CD4-positive, alpha-beta T cell treated with Interleukin-1 beta for 1 hour (primary cell): ENCODE measurements around the gene RPS24.
"Not testable (repeated sequence)": the region's sequence is repeated elsewhere in the genome, so short reads cannot be mapped to it uniquely, and the experiment has no call there.

Experiments used
- DNase-seq, 2 donors: peaks; one replicate each; pipeline ENCODE4 v3.0.0-alpha.2; 2020 to 2022

Gene RPS24

DNA sequence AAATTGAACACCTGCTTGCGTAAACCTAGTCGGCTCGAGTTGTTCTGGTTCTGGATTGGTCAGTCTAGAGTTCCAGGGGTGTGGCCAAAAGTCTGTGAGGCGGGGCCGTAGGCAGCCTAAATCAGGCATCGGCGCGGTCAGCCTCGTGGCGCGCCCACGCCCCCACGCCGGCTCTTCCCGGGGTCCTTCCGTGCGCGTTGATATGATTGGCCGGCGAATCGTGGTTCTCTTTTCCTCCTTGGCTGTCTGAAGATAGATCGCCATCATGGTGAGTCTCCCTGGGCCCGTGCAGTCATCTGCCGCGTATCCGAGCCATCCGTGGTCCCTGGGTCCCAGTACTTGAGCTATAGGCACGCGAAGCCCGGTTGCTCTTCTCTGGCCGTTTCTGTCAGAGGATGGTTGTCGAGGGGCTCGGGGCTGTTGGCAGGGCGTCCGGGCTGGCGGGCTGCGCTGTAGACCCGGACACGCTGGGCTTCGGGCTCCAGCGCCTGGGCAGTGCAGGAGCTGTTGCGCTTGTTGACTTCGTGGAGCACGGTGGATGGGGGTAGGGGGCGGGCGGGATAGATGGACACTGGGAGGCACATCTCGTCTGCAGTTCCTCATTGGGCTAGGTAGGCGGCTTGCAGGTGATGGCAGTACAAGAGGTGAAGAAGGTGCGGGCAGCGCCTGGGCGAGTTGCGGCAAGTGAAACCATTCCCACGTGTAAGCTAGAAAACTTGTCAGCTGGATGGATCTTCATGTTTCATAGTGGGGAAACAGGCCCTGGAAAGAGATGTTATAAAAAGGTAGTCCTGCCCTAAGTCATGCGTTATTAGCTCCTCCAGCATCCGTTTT lies at the start of gene RPS24:
Gene RPS24, plus strand, starts transcription at position 227 of the 834 bp plus-strand sequence. Its CDS starts 39 bp downstream, at position 266.
- peak; percentile 94 to 96 for DNase-seq

DNA sequence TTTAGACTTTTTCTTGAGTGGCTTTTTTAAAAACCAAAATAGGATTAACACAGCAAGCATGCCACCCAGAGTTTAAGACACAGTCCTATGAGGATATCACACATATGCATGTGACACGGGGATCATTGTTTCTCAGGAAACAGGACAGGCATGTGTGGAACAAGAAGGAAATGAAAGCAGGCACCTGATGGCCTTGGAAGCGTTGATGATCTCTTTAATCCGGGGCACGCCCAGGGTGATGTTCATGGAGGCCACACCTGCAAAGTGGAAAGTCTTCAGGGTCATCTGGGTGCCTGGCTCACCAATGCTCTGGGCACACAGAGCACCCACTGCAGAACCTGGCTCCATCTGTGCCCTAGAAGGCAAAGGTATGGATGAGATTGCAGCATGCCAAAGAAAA lies 48.7 kb upstream of the RPS24 start:
- no peak for DNase-seq

DNA sequence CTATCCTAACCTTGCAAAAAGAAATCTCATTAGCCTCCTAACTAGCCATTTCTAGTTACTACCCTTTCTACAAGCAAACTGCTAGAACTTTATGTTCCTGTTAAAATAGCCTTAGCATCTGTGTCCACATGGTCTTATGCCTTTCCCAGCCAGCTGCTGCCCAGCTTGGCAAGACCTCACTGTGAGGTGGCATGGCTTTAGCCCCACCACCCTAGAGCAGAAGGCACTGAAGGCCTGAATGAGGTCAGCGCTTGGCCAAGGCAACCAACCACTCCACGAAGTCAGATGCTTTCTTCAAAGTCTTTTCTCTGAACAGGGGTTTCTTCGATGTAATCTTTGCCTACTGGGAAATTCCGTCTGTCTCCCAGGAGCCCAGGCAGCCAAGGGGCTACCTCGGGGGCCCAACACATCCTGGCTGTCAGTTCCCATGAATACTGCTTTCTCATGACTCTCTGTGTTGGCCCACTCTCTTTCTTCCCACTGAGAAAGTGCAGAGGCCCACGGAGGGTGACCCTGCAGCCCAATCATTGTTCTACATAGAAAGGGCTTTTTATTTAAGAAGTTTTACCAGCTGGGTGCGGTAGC lies 45.9 kb upstream of the RPS24 start:
- DNase-seq, result no peak

GRCh38 chr10:77989081-77989724 lies 44.5 kb upstream of the RPS24 start:
- no peak for DNase-seq

DNA sequence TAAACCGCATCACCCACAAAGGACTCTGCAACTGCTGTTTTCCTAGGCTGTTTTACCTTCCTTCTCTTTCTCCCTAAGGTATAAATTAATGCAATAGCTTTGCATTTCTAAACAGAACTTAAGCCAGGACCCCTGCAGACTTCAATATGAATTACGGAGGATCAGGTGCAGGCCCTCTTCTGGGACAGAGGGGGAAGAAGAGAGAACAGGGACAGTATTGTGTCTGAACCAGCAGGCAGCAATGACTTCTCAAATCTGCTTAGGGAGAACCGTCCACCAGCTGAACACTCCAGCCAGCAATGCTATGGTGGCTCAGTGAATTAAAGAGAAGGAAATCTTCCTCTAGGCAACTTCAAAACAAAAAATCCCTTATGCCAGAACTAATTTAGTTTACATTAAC lies 40.0 kb upstream of the RPS24 start:
- no peak for DNase-seq

- not testable (repeated sequence) for DNase-seq
Measured at GRCh38 chr10:77998780-77999179, 34.9 kb upstream of the RPS24 start.

DNA sequence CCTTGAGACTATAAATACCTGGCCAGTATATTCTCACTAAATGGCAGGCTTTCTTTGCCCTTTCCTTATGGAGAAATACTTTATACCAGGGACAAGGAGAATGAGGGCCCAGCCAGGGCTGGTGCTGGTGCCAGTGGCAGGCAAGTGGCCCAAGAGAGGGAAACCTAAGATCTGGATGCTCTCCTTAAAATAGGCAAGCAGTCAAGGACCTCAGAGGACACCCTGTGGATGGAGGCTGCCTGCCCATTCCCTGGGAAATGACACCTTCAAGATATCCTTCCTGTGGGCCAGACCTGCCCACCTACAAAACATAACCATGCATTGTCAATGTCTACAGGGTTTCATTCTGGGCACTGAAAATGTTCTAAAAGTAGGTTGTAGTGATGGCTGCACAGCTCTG lies 33.5 kb upstream of the RPS24 start:
- no peak for DNase-seq

DNA sequence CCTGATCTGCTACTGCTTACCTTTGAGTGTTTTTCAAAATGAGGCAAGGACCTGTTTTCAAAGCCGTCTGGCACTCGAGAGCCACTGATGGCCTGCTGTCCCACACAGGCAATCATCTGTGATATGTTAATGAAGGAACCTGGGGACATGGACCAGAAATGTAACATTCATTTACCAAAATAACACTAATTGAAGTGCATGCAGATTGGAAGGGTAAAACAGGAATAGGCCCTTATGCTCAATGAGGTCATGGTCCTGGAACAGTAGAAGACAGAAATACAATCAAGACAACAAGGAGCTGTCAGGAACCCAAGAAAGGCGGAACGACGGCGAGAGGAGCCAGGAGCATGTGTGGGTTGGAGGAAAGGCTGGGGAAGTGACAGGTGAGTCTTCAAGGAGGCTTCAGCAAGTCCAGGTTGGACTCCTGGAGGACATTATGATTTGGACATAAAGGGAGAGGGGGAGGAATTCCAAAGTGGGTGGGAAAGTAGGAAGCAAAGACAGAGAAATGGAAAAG lies 32.6 kb upstream of the RPS24 start:
- no peak for DNase-seq

- DNase-seq, result no peak
Measured at GRCh38 chr10:78002541-78003288, 30.9 kb upstream of the RPS24 start.

GRCh38 chr10:78004215-78005026 lies 29.2 kb upstream of the RPS24 start:
- no peak for DNase-seq

- DNase-seq, result no peak
Measured at GRCh38 chr10:78007172-78007571, 26.5 kb upstream of the RPS24 start.

DNA sequence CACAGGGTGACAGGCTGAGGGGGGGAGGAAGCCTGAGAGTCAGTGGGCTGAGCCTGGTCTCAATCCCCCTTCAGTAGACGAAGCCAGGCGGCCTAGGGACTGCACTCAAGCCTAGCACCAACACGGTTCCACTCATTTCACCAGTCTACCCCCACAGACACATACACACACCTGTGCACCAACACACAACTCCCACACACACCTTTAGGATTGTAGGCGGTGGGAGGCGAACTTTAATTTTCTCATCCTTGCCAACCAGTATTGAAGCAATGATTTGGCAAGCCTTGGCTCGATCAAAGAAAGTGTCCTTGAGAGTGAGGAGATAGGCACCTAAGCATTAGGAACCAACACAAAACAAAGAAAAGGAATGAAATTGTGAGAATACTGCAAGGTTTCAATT lies 24.0 kb upstream of the RPS24 start:
- no peak for DNase-seq

DNA sequence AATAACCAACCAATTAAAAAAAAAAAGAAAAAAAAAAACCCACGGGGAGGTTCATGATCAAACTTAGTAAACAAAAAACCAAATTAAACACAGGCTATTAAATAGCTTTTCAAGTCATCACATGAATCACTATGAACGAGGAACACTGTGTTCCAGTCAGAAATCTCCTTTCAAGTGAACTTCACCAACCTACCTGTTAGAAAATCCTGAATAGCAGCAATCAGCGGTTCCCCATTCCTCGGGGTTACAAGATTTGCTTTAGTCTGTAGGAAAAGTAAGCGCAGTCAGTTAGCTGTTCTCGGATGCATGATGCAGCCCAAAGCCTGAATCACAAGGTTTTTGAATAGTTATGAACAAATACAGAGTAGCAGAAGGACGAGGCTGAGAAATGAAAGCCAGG lies 23.4 kb upstream of the RPS24 start:
- DNase-seq, result no peak

DNA sequence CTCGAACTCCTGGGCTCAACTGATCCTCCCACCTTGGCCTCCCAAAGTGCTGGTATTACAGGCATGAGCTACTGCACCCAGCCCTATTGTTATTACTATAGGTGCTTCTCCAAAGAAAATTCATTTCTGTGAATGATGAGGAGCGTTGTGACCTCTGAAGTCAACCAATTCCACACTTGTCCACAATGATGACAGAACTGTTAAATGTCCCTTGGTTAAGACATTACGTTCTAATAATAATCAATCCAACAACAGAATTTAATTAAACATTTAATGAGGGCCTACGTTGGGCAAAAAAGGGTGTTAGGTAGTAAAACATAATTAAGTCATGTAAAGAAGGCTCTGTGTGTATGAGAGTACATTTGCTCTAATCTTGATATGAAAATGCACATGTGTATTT lies 22.6 kb upstream of the RPS24 start:
- DNase-seq, result no peak

GRCh38 chr10:78013564-78013963 lies 20.1 kb upstream of the RPS24 start:
- DNase-seq, result no peak

- DNase-seq, result no peak
Measured at GRCh38 chr10:78015546-78015945, 18.1 kb upstream of the RPS24 start.

GRCh38 chr10:78017856-78018255 lies 15.8 kb upstream of the RPS24 start:
- no peak for DNase-seq

- no peak for DNase-seq
Measured at GRCh38 chr10:78019264-78019663, 14.4 kb upstream of the RPS24 start.

GRCh38 chr10:78021201-78021600 lies 12.5 kb upstream of the RPS24 start:
- no peak for DNase-seq

GRCh38 chr10:78023741-78024140 lies 9.9 kb upstream of the RPS24 start:
- no peak for DNase-seq

DNA sequence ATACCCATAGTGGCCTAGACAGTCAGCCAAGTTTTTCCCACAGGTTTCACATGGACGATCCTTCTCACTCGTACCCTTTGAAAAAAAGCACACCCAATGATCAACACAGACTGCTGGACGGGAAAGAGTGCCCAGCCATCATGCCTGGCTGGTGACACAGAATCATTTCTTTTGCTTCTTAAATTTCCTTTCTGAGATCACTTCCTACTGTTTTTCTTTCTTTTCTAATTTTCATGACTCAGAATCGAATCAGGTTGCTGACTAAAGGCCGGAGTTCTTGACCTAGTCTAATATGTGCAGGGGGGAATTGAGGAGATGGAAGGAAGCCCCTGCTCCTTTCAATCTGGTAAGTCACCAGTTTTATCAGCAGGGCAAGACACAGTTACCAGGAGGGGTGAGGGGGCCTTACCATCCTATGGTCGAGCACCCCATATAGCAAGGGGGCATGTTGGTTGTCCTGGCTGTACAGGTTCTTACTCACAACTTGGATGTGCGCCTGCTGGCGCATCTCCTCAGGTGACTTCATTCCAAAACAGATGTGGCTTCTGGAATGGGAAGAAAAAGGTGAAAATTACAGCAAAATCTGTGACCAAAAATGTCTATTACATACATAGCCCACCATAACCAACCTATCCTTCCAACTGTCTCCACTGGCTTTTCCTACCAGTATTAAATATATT lies 7.8 kb upstream of the RPS24 start:
- DNase-seq, result no peak
